HCT116 (cell line): Measurements from ENCODE around the gene VAV2. TPM values are rescaled to one million over a fixed set of nuclear protein-coding genes. Genes with fewer than 3 reads are reported as not detected.

Experiments used
- ATAC-seq: fragments of 200-7000 bp; cut with Tn5 transposase; 2 replicates; pipeline ENCODE4 v1.9.1; 2020; ENCODE audit warnings: mild to moderate bottlenecking, moderate library complexity
- BruUV-seq: library from RNA; stranded (reverse); fragments of 400-500 nt; replicated peaks from 2 replicates; lab custom pipeline; 2021; lab: Mats Ljungman, UMichigan
- CTCF ChIA-PET: fragments of 300-600 bp; sonication (Branson Sonifier 250); formaldehyde crosslinking; loops from one replicate; lab custom pipeline; 2021; ENCODE audit warnings: antibody characterized with exemption; lab: Charles Lee
- POLR2A ChIA-PET: fragments of 300-600, 350-600 bp; sonication (Branson Sonifier 250); formaldehyde crosslinking; loops from one replicate; lab custom pipeline; 2021; ENCODE audit warnings: antibody characterized with exemption; lab: Charles Lee
- RAD21 ChIA-PET, 2 experiments: fragments of 300-600 bp; sonication (Branson Sonifier 250); formaldehyde crosslinking; loops; one replicate each; lab custom pipeline; 2023; ENCODE audit warnings: low total read pairs in 2 of 2; ENCODE audit not compliant: uncharacterized antibody in 2 of 2, unreplicated experiment in 2 of 2, low non-redundant PET in 1 of 2; lab: Charles Lee
- DNase-seq: peaks from one replicate; pipeline ENCODE4 v3.0.0-alpha.2; 2010; ENCODE audit warnings: low read depth, low spot score
- H2AFZ ChIP-seq: fragments of 200-600 bp; shearing (Covaris generic), sonication (generic); 2 replicates; pipeline ENCODE4 v1.6.1; 2017; ENCODE audit warnings: low read depth, mixed run types, mixed read lengths, antibody characterized with exemption, low read length; ENCODE audit not compliant: poor library complexity, severe bottlenecking
- H3K27ac ChIP-seq: 2 replicates; pipeline ENCODE4 v1.5.1; 2012; ENCODE audit warnings: low read depth, low read length
- H3K27me3 ChIP-seq: fragments of 200-600 bp; sonication (generic); 2 replicates; pipeline ENCODE4 v1.6.1; 2016; ENCODE audit warnings: mixed run types, low read length, mixed read lengths; ENCODE audit not compliant: insufficient read depth
- H3K36me3 ChIP-seq, 2 experiments: fragments of 200-500 bp in 1 of 2; fragments of 200-600 bp in 1 of 2; sonication (Bioruptor generic) in 1 of 2; sonication (generic) in 1 of 2; 2 replicates each; pipeline versions ENCODE4 v1.5.1 to v1.6.1; 2014 to 2016; ENCODE audit warnings: low read length in 2 of 2, inconsistent platforms in 1 of 2, mixed read lengths in 1 of 2, mixed run types in 1 of 2; ENCODE audit not compliant: insufficient read depth in 2 of 2, control insufficient read depth in 1 of 2
- H3K4me1 ChIP-seq, 2 experiments: fragments of 200-600 bp in 1 of 2; sonication (generic) in 1 of 2; 2 replicates each; pipeline versions ENCODE4 v1.5.1 to v1.6.1; 2012 to 2017; ENCODE audit warnings: low read length in 2 of 2, inconsistent platforms in 1 of 2, mild to moderate bottlenecking in 1 of 2, mixed read lengths in 1 of 2, mixed run types in 1 of 2, moderate library complexity in 1 of 2; ENCODE audit not compliant: insufficient read depth in 2 of 2, control insufficient read depth in 1 of 2
- H3K4me2 ChIP-seq: fragments of 200-600 bp; sonication (generic); 2 replicates; pipeline ENCODE4 v1.6.1; 2017; ENCODE audit warnings: mixed run types, low read length, mixed read lengths
- H3K4me3 ChIP-seq, 2 experiments: fragments of 200-600 bp in 1 of 2; sonication (generic) in 1 of 2; replicated peaks in 1 of 2; 2 replicates each; pipeline ENCODE4 v1.5.1; 2011 to 2016; ENCODE audit warnings: low read length in 2 of 2, control low read depth in 1 of 2, low read depth in 1 of 2, mild to moderate bottlenecking in 1 of 2, mixed read lengths in 1 of 2, mixed run types in 1 of 2
- H3K79me2 ChIP-seq: fragments of 200-600 bp; sonication (generic); 2 replicates; pipeline ENCODE4 v1.6.1; 2017; ENCODE audit warnings: mild to moderate bottlenecking, mixed run types, low read length, moderate library complexity, mixed read lengths; ENCODE audit not compliant: insufficient read depth
- H3K9ac ChIP-seq: fragments of 200-600 bp; sonication (generic); 2 replicates; pipeline ENCODE4 v1.6.1; 2016; ENCODE audit warnings: low read length, mixed read lengths
- H3K9me2 ChIP-seq: fragments of 200-600 bp; sonication (generic), shearing (Covaris generic); 2 replicates; pipeline ENCODE4 v1.6.1; 2017; ENCODE audit warnings: mixed run types, mild to moderate bottlenecking, moderate library complexity; ENCODE audit not compliant: insufficient read depth
- H3K9me3 ChIP-seq, 2 experiments: fragments of 200-500 bp in 1 of 2; fragments of 200-600 bp in 1 of 2; sonication (Bioruptor generic) in 1 of 2; sonication (generic) in 1 of 2; 2 replicates each; pipeline ENCODE4 v1.6.1; 2014 to 2017; ENCODE audit warnings: low read length in 2 of 2, mixed read lengths in 2 of 2, inconsistent platforms in 1 of 2, low read depth in 1 of 2, mild to moderate bottlenecking in 1 of 2, mixed run types in 1 of 2, moderate library complexity in 1 of 2; ENCODE audit not compliant: control insufficient read depth in 1 of 2, insufficient read depth in 1 of 2
- H4K20me1 ChIP-seq: fragments of 200-600 bp; sonication (generic), shearing (Covaris generic); 2 replicates; pipeline ENCODE4 v1.6.1; 2017; ENCODE audit warnings: mixed run types, mild to moderate bottlenecking, moderate library complexity; ENCODE audit not compliant: insufficient read depth
- CTCF ChIP-seq, 3 experiments: fragments of 200-600 bp in 1 of 3; sonication (generic) in 1 of 3; IDR thresholded peaks in 2 of 3; conservative IDR thresholded peaks in 1 of 3; 2 replicates each; pipeline ENCODE4 v1.5.1; 2012 to 2017; ENCODE audit warnings: low read depth in 2 of 3, low read length in 2 of 3, antibody characterized with exemption in 1 of 3, borderline replicate concordance in 1 of 3, control low read depth in 1 of 3, mild to moderate bottlenecking in 1 of 3, mixed read lengths in 1 of 3, mixed run types in 1 of 3, moderate library complexity in 1 of 3; ENCODE audit not compliant: insufficient read depth in 1 of 3
- EGR1 ChIP-seq: IDR thresholded peaks from 2 replicates; pipeline ENCODE4 v1.6.1; 2012; ENCODE audit warnings: low read depth
- ELF1 ChIP-seq: IDR thresholded peaks from 2 replicates; pipeline ENCODE4 v1.6.1; 2012; ENCODE audit warnings: low read depth, borderline replicate concordance
- EZH2phosphoT487 ChIP-seq: fragments of 200-600 bp; IDR thresholded peaks from 2 replicates; pipeline ENCODE4 v1.6.1; 2018; ENCODE audit warnings: antibody characterized with exemption, borderline replicate concordance
- JUND ChIP-seq: IDR thresholded peaks from 2 replicates; pipeline ENCODE4 v1.6.1; 2012
- RAD21 ChIP-seq: IDR thresholded peaks from 2 replicates; pipeline ENCODE4 v1.6.1; 2012; ENCODE audit warnings: low read depth, mild to moderate bottlenecking
- REST ChIP-seq: IDR thresholded peaks from 2 replicates; pipeline ENCODE4 v1.6.1; 2012; ENCODE audit warnings: low read depth
- SP1 ChIP-seq: IDR thresholded peaks from 2 replicates; pipeline ENCODE4 v1.6.1; 2012; ENCODE audit warnings: low read depth
- SRF ChIP-seq: IDR thresholded peaks from 2 replicates; pipeline ENCODE4 v1.6.1; 2012; ENCODE audit warnings: low read depth
- YY1 ChIP-seq: IDR thresholded peaks from 2 replicates; pipeline ENCODE4 v1.6.1; 2011; ENCODE audit warnings: low read length, low read depth, moderate library complexity, mild to moderate bottlenecking; ENCODE audit not compliant: insufficient replicate concordance; ENCODE audit errors: extremely low read depth
- ZFX ChIP-seq: fragments of 450-650 bp; IDR thresholded peaks from 2 replicates; pipeline ENCODE4 v1.6.1; 2017
- intact Hi-C: fragments of 100-400 bp; cut with micrococcal nuclease; formaldehyde crosslinking; loops from 2 replicates; pipeline ENCODE4 v1.10.0; 2022
- total RNA-seq: library from RNA; stranded (reverse); gene quantifications from one replicate; pipeline ENCODE4 v1.2.1, GENCODE V29; 2021; ENCODE audit not compliant: unreplicated experiment

Gene VAV2
- total RNA-seq, 1 experiment from 2014 or later = 33.2 TPM

- TF ChIP-seq CTCF (IDR thresholded peaks at IDR 0.05 in 2 of 3, conservative IDR thresholded peaks at IDR 0.05 in 1 of 3; ENCODE audit: borderline replicate concordance in 1 of 3, insufficient read depth in 1 of 3, low read depth in 2 of 3, low read length in 2 of 3) (no peak), ZFX (no peak)
Observed at GRCh38 chr9:133858771-133859170, 133.4 kb downstream of the VAV2 start (continued).

DNA sequence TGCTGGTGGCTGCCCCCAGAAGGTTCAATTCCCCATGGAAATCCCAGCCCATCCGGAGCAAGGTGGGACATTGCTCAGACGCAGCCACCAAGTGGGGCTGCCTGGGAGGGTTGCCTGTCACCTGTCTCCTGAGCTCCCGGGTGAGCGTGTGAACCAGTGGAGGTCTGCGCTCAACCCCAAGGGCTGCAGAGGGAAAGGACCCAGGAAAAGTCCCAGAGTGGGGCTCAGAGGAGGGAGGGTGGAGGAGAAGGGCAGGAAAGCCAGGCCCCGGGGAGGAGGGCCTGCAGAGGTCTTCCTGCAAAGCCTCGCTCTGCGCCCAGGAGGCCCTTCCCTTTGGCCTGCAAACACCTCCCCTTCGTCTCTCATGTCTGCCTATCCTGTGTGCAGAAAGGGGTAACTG lies 134.5 kb downstream of the VAV2 start:
- ChIA-PET CTCF (no interaction called here), POLR2A (no interaction called here), RAD21 (no interaction called here)
- no peaks in the 10 kb centered on the region for H3K27me3 ChIP-seq
- no peak overlapping the region for H3K4me3 ChIP-seq
- H3K79me2 ChIP-seq = 0 out of 2 replicates have a peak, but pooled peaks cover 2% of the 10 kb centered on the region
- H3K4me2 ChIP-seq = no peak overlapping the region
- intact Hi-C loops = no loop called here
- DNase-seq (no peak), ATAC-seq (no peak)
- no peak overlapping the region for H3K27ac ChIP-seq
- no peaks in the 10 kb centered on the region for H4K20me1 ChIP-seq
- no peak overlapping the region for H2AFZ ChIP-seq
- no peak overlapping the region for H3K9ac ChIP-seq
- TF ChIP-seq EZH2phosphoT487 (no peak), ELF1 (no peak), YY1 (no peak), ZFX (no peak), SRF (no peak)
- no peaks in the 10 kb centered on the region for H3K9me2 ChIP-seq
- no peaks in the 10 kb centered on the region for H3K9me3 ChIP-seq
- no TSS peak for BruUV-seq
- no peaks in the 10 kb centered on the region for H3K36me3 ChIP-seq
- no peaks in the 10 kb centered on the region for H3K4me1 ChIP-seq

DNA sequence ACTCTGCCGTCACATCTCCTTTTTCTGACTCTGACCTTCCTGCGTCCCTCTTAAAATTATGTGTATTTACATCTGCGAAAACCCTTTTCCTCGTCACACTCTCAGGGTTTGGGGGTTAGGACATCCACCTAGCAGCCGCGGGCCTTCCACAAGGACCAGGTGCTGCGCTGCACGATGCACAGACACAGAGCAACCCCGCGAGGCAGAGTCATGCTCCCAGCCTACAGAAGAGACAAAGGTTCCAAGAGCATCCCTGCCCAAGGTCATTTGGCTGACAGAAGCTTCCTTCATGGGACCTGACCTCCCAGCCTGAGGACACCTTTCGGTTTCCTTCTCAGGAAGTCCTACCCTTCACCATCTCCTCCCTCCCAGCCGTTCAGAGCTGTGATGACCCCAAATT lies 135.3 kb downstream of the VAV2 start:
- DNase-seq = no peak
- intact Hi-C loops = no loop called here
- CTCF ChIA-PET = no interaction called here
- no peak overlapping the region for H3K4me2 ChIP-seq
- H3K9ac ChIP-seq = no peak overlapping the region
- RAD21 ChIA-PET = no interaction called here
- no peaks in the 10 kb centered on the region for H3K27me3 ChIP-seq
- H3K9me2 ChIP-seq = no peaks in the 10 kb centered on the region
- BruUV-seq = no TSS peak
- 0 out of 2 replicates have a peak, but pooled peaks cover 2% of the 10 kb centered on the region for H3K79me2 ChIP-seq
- H3K36me3 ChIP-seq = no peaks in the 10 kb centered on the region
- no peaks in the 10 kb centered on the region for H4K20me1 ChIP-seq
- ATAC-seq = no peak
- H2AFZ ChIP-seq = no peak overlapping the region
- no peaks in the 10 kb centered on the region for H3K4me1 ChIP-seq
- no peaks in the 10 kb centered on the region for H3K9me3 ChIP-seq
- H3K4me3 ChIP-seq = no peak overlapping the region
- no peak overlapping the region for H3K27ac ChIP-seq
- POLR2A ChIA-PET = no interaction called here
- TF ChIP-seq SP1 = no peak
- TF ChIP-seq REST = no peak
- TF ChIP-seq EGR1 = no peak
- no peak for TF ChIP-seq SRF
- TF ChIP-seq ELF1 = no peak
- no peak for TF ChIP-seq JUND
- TF ChIP-seq CTCF (IDR thresholded peaks at IDR 0.05 in 2 of 3, conservative IDR thresholded peaks at IDR 0.05 in 1 of 3; ENCODE audit: borderline replicate concordance in 1 of 3, insufficient read depth in 1 of 3, low read depth in 2 of 3, low read length in 2 of 3) = no peak
- TF ChIP-seq RAD21 = no peak
